DND-41 (cell line): Measurements from ENCODE around the gene TP53I13.
A peak's percentile ranks its signal among the peaks of the same experiment; 100 is the strongest.

Source experiments
- ATAC-seq: fragments of 200-7000 bp; cut with Tn5 transposase; 3 replicates; pipeline ENCODE4 v1.9.1; 2021; ENCODE audit warnings: low read depth; ENCODE audit not compliant: insufficient read depth
- DNase-seq: peaks from one replicate; pipeline ENCODE4 v3.0.0-alpha.2; 2020
- H2AFZ ChIP-seq: 2 replicates; pipeline ENCODE4 v1.6.0; 2012; ENCODE audit warnings: low read depth, low read length
- H3K27ac ChIP-seq: 2 replicates; pipeline ENCODE4 v1.5.1; 2012; ENCODE audit warnings: low read length, inconsistent platforms
- H3K27me3 ChIP-seq: fragments of 200-600 bp; sonication (generic); 2 replicates; pipeline ENCODE4 v1.6.0; 2012; ENCODE audit warnings: low read length, mild to moderate bottlenecking, inconsistent platforms; ENCODE audit not compliant: insufficient read depth, poor library complexity
- H3K36me3 ChIP-seq: 2 replicates; pipeline ENCODE4 v1.5.1; 2012; ENCODE audit warnings: low read length, inconsistent platforms; ENCODE audit not compliant: insufficient read depth
- H3K4me1 ChIP-seq: 2 replicates; pipeline ENCODE4 v1.5.1; 2012; ENCODE audit warnings: mild to moderate bottlenecking, low read length; ENCODE audit not compliant: insufficient read depth
- H3K4me2 ChIP-seq: 2 replicates; pipeline ENCODE4 v1.6.0; 2012; ENCODE audit warnings: mild to moderate bottlenecking, moderate library complexity, low read length, inconsistent platforms; ENCODE audit not compliant: insufficient read depth
- H3K4me3 ChIP-seq, 2 experiments: fragments of 200-600 bp in 1 of 2; shearing (Covaris generic) in 1 of 2; 2 replicates each; pipeline ENCODE4 v1.5.1; 2012 to 2016; ENCODE audit warnings: inconsistent platforms in 2 of 2, low read length in 2 of 2, mild to moderate bottlenecking in 2 of 2, low read depth in 1 of 2, moderate library complexity in 1 of 2
- H3K79me2 ChIP-seq: 2 replicates; pipeline ENCODE4 v1.6.0; 2012; ENCODE audit warnings: low read length, inconsistent platforms; ENCODE audit not compliant: insufficient read depth
- H3K9ac ChIP-seq: 2 replicates; pipeline ENCODE4 v1.6.0; 2012; ENCODE audit warnings: low read depth, mild to moderate bottlenecking, inconsistent platforms, low read length, moderate library complexity
- H3K9me3 ChIP-seq: 2 replicates; pipeline ENCODE4 v1.5.1; 2012; ENCODE audit warnings: low read length, moderate library complexity, mild to moderate bottlenecking, inconsistent platforms; ENCODE audit not compliant: insufficient read depth, severe bottlenecking
- H4K20me1 ChIP-seq: 2 replicates; pipeline ENCODE4 v1.6.0; 2012; ENCODE audit warnings: low read length; ENCODE audit not compliant: insufficient read depth
- EZH2 ChIP-seq: IDR thresholded peaks from 3 replicates; pipeline ENCODE4 v1.6.1; 2012; ENCODE audit warnings: borderline replicate concordance, low read depth, mild to moderate bottlenecking, moderate library complexity, low read length, inconsistent platforms; ENCODE audit not compliant: severe bottlenecking
- TF ChIP-seq, protein P1 (sequence below): IDR thresholded peaks from 2 replicates; pipeline ENCODE4 v1.5.1; 2012; ENCODE audit warnings: borderline replicate concordance, low read length, moderate library complexity, mild to moderate bottlenecking; ENCODE audit not compliant: poor library complexity, severe bottlenecking; ENCODE audit errors: extremely low read depth

The TP53I13 gene

DNA sequence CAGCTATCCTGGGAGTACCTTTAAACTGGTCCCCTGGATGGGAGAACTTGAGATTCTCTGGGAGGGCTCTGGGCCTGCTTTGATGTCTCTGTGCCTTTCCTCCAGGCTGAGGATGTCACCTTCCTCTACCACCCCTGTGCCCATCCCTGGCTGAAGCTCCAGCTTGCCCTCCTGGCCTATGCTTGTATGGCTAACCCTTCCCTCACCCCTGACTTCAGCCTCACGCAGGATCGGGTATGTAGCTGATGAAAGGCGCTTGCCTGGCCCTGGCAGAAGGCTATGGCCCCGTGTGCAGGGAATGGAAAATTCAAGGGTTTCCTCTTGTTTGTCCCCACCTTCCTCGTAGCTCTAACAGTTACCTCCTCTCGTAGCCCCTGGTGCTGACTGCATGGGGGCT is 3.0 kb downstream of the TP53I13 start:
- ATAC-seq (no peak), DNase-seq (no peak)
- Histone ChIP-seq H3K4me3 (no peak overlapping the region), H3K4me2 (no peak overlapping the region), H3K4me1 (peaks cover 32% of the 10 kb centered on the region), H3K79me2 (peaks cover 25% of the 10 kb centered on the region), H2AFZ (no peak overlapping the region), H3K9me3 (no peaks in the 10 kb centered on the region), H3K27me3 (peaks cover 3% of the 10 kb centered on the region), H3K36me3 (peaks cover 48% of the 10 kb centered on the region), H3K27ac (no peak overlapping the region), H4K20me1 (peaks cover 45% of the 10 kb centered on the region; the same call in 1 of the 2 replicates), H3K9ac (peak overlapping the region; percentile 8; the same call in 1 of the 2 replicates)
- TF ChIP-seq, protein P1, sequence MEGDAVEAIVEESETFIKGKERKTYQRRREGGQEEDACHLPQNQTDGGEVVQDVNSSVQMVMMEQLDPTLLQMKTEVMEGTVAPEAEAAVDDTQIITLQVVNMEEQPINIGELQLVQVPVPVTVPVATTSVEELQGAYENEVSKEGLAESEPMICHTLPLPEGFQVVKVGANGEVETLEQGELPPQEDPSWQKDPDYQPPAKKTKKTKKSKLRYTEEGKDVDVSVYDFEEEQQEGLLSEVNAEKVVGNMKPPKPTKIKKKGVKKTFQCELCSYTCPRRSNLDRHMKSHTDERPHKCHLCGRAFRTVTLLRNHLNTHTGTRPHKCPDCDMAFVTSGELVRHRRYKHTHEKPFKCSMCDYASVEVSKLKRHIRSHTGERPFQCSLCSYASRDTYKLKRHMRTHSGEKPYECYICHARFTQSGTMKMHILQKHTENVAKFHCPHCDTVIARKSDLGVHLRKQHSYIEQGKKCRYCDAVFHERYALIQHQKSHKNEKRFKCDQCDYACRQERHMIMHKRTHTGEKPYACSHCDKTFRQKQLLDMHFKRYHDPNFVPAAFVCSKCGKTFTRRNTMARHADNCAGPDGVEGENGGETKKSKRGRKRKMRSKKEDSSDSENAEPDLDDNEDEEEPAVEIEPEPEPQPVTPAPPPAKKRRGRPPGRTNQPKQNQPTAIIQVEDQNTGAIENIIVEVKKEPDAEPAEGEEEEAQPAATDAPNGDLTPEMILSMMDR: no peak
- no peak for TF ChIP-seq EZH2

DNA sequence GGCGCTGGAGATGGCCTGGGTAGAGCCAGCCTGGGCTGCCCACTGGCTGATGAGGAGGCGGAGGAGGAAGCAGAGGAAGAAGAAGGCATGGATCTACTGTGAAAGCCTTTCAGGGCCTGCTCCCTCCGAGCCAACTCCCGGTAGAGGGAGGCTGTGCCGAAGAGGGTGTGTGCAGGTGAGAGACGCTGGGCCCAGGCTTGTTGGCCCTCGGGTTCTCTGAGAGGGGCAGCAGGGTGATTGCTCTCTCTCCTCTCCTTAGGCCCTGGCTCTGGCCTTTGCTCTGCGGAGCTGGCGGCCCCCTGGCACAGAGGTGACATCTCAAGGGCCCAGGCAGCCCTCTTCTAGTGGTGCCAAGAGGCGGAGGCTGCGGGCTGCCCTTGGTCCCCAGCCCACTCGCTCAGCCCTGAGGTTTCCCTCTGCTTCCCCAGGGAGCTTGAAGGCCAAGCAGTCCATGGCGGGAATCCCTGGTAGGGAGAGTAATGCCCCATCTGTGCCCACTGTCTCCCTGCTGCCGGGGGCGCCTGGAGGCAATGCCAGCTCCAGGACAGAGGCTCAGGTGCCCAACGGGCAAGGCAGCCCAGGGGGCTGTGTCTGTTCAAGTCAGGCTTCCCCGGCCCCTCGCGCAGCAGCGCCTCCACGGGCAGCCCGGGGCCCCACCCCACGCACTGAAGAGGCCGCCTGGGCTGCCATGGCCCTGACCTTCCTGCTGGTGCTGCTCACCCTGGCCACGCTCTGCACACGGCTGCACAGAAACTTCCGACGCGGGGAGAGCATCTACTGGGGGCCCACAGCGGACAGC is 3.6 kb downstream of the TP53I13 start:
- no peak for TF ChIP-seq EZH2
- TF ChIP-seq, protein P1: no peak
- DNase-seq: no peak
- peak overlapping the region; percentile 8; the same call in 1 of the 2 replicates for H3K9ac ChIP-seq
- H3K4me1 ChIP-seq: peaks cover 28% of the 10 kb centered on the region
- H2AFZ ChIP-seq: no peak overlapping the region
- ATAC-seq: no peak
- no peak overlapping the region for H3K4me2 ChIP-seq
- no peaks in the 10 kb centered on the region for H3K27me3 ChIP-seq
- no peak overlapping the region for H3K27ac ChIP-seq
- peaks cover 54% of the 10 kb centered on the region for H3K36me3 ChIP-seq
- H3K79me2 ChIP-seq: peaks cover 22% of the 10 kb centered on the region
- H4K20me1 ChIP-seq: peaks cover 45% of the 10 kb centered on the region; the same call in 1 of the 2 replicates
- no peaks in the 10 kb centered on the region for H3K9me3 ChIP-seq
- H3K4me3 ChIP-seq: no peak overlapping the region

DNA sequence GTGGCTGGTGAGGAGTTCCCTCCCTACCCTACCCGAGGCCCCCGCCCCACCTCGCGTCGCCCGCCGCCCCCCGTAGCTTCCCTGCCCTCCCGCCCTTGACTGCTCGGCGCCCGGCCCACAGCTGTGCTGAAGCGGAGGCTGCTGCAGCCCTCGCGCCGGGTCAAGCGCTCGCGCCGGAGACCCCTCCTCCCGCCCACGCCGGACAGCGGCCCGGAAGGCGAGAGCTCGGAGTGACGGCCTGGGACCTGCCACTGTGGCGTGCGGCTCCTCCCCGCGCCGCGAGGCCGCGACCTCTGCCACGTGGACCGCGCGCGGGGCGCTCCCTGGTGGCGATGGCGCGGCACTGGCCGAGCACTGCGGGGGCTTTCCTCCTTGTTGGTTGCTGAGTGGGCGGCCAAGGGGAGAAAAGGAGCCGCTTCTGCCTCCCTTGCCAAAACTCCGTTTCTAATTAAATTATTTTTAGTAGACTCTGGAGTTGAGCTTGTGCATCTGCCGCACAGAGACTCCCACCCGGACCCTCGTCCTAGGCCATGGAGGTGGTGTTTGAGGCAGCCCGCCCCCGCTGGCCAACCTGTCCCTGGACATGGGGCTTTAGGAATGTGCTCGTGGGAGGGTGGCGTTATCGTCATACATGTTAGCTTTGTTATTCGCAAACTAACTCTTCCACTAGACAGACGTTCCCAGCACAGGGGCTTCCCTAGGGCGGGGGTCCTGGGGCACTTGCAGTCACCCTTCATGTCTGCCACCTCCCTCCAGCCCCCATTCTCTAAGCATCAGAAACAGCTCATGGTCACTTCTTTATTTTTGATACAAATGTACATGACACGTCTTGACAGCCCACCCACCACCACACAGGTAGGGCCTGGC is 4.4 kb downstream of the TP53I13 start:
- Histone ChIP-seq H3K4me1 (peaks cover 21% of the 10 kb centered on the region), H4K20me1 (peaks cover 49% of the 10 kb centered on the region; the same call in 1 of the 2 replicates), H3K27me3 (no peaks in the 10 kb centered on the region), H3K4me3 (no peak overlapping the region), H3K79me2 (peaks cover 16% of the 10 kb centered on the region), H2AFZ (no peak overlapping the region), H3K36me3 (peaks cover 62% of the 10 kb centered on the region), H3K9me3 (no peaks in the 10 kb centered on the region), H3K4me2 (no peak overlapping the region), H3K9ac (no peak overlapping the region), H3K27ac (no peak overlapping the region)
- DNase-seq (no peak), ATAC-seq (no peak)
- TF ChIP-seq, protein P1: peak; percentile 43
- no peak for TF ChIP-seq EZH2
